Nephron (organoid): ENCODE measurements around the gene VN1R5.
"Not testable (repeated sequence)": the region's sequence is repeated elsewhere in the genome, so short reads cannot be mapped to it uniquely, and the experiment has no call there.

ENCODE experiments used
- H3K27ac Mint-ChIP-seq, 3 experiments: 2 replicates each; pipeline ENCODE4 v1.8.0; 2020; ENCODE audit warnings: mixed read lengths in 3 of 3, mild to moderate bottlenecking in 2 of 3, moderate library complexity in 1 of 3
- H3K27me3 Mint-ChIP-seq: 2 replicates; pipeline ENCODE4 v1.8.0; 2021; ENCODE audit warnings: low read depth, mild to moderate bottlenecking, moderate library complexity, mixed read lengths
- H3K36me3 Mint-ChIP-seq: 2 replicates; pipeline ENCODE4 v1.8.0; 2020; ENCODE audit warnings: low read depth, mixed read lengths
- H3K4me1 Mint-ChIP-seq: 2 replicates; pipeline ENCODE4 v1.8.0; 2020; ENCODE audit warnings: mixed read lengths
- H3K4me3 Mint-ChIP-seq, 3 experiments: 2 replicates each; pipeline ENCODE4 v1.8.0; 2020; ENCODE audit warnings: mild to moderate bottlenecking in 3 of 3, mixed read lengths in 3 of 3, moderate library complexity in 2 of 3
- H3K9me3 Mint-ChIP-seq: 2 replicates; pipeline ENCODE4 v1.8.0; 2020; ENCODE audit warnings: mixed read lengths
- TF ChIP-seq, protein P1 (sequence below), 3 experiments: fragments of 200-600 bp; sonication (generic); IDR thresholded peaks; one replicate each; pipeline ENCODE4 v1.5.0; 2021; ENCODE audit warnings: antibody characterized with exemption in 3 of 3; ENCODE audit not compliant: unreplicated experiment in 3 of 3

Gene VN1R5

DNA sequence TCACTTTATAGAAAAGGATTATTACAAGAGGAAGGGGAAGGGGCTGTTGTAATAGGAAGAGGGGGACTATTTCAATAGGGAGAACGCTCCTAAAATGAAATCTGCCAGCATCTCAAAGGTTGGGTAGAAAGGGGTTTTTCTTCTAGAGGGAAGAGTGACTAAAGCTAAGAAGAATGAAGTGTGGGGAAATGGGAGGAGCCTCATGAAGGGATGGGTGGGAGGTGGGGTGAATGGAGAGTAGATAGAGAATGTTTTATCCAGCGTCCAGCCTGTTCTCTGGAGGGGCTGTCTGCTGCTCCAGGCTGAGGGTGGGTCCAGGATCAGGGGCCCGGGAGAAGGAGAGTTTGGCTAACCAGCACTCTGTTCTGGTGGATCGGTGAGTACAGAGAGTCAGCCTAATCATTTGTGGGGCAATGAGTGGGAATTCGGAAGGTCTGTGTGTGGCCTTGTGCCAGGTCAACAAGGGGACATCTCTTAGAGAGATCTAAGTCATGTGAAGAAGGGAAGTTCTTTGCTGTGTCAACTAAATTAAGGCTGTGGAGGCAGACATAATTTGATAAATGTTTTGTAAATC, 25.2 kb downstream of the VN1R5 start:
- Mint-ChIP-seq H3K4me1 (peaks cover 4% of the 10 kb centered on the region), H3K9me3 (peaks cover 8% of the 10 kb centered on the region), H3K27ac (peak overlapping the region; percentile 8 to 49 (median 20)), H3K27me3 (no peaks in the 10 kb centered on the region), H3K4me3 (no peak overlapping the region), H3K36me3 (peaks cover 9% of the 10 kb centered on the region)
- TF ChIP-seq, protein P1, sequence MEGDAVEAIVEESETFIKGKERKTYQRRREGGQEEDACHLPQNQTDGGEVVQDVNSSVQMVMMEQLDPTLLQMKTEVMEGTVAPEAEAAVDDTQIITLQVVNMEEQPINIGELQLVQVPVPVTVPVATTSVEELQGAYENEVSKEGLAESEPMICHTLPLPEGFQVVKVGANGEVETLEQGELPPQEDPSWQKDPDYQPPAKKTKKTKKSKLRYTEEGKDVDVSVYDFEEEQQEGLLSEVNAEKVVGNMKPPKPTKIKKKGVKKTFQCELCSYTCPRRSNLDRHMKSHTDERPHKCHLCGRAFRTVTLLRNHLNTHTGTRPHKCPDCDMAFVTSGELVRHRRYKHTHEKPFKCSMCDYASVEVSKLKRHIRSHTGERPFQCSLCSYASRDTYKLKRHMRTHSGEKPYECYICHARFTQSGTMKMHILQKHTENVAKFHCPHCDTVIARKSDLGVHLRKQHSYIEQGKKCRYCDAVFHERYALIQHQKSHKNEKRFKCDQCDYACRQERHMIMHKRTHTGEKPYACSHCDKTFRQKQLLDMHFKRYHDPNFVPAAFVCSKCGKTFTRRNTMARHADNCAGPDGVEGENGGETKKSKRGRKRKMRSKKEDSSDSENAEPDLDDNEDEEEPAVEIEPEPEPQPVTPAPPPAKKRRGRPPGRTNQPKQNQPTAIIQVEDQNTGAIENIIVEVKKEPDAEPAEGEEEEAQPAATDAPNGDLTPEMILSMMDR (IDR thresholded peaks at IDR 0.05; ENCODE audit: unreplicated experiment in 3 of 3) = no peak

DNA sequence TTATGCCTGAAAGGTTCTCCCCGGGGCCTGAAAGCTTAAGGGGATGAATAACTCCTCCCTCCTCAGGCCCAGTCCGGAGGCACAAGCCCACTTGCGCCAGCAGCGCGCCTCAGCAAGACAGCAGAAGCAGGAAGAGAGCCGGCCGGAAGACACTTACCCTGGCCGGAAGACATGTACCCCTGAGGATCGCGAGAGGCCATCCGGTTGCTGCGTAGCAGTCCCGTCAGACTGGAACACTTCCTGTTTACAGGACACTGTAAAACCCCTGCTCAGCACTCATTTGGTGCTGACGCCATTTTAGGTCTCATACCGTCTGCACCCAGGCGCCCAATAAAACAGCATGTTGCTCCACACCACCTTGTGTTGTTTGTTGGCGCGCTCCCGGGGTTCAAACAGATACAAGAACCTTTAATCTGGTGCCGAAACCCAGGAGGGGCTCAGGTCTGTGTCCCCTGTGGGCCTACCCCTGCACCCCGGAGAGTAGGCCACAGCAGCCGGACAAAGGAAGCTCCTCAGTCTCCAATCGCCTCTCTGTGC, 30.3 kb downstream of the VN1R5 start:
- H3K27ac Mint-ChIP-seq = no peak overlapping the region
- H3K9me3 Mint-ChIP-seq = peaks cover 32% of the 10 kb centered on the region
- H3K4me3 Mint-ChIP-seq = no peak overlapping the region
- H3K4me1 Mint-ChIP-seq = peaks cover 1% of the 10 kb centered on the region
- peaks cover 44% of the 10 kb centered on the region for H3K36me3 Mint-ChIP-seq
- no peaks in the 10 kb centered on the region for H3K27me3 Mint-ChIP-seq
- TF ChIP-seq, protein P1 (IDR thresholded peaks at IDR 0.05; ENCODE audit: unreplicated experiment in 3 of 3) = no peak

DNA sequence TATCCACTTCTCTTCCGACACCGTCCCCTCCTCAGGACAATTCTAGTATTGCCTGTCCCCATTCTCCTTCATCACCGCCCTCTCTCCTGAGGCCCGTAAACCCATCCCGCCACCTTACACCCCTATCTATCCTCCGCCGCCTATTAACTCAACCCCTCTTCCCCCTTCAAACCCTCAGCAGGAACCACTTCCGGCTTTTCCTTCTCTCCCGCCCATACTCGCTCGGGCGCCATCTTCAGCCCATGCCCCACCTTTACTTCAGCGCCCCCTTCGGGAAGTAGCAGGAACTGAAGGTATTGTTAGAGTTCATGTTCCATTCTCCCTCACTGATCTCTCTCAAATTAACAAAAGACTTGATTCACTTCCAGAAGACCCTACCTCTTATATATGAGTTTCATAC, 31.6 kb downstream of the VN1R5 start:
- Mint-ChIP-seq H3K4me3 (no peak overlapping the region), H3K27ac (no peak overlapping the region), H3K9me3 (peaks cover 35% of the 10 kb centered on the region), H3K4me1 (no peaks in the 10 kb centered on the region), H3K36me3 (peaks cover 44% of the 10 kb centered on the region), H3K27me3 (no peaks in the 10 kb centered on the region)
- TF ChIP-seq, protein P1 (IDR thresholded peaks at IDR 0.05; ENCODE audit: unreplicated experiment in 3 of 3) = no peak

DNA sequence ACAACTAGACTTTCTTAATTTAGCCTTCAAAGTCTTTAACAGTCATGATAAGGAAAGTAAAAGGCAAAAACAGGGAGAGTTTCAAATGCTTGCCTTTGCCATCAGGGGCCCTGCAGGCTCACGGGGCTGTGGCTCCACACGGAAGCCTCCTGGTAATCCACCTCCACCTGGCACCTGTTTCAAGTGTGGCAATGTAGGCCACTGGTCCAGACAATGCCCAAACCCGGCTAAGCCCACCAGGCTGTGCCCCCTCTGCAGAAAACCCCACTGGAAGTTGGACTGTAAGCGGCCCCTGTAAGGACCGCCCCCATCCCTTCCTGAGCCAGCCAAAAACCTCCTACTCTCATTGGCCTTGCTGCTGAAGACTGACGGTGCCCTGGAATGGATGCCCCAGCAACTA, 32.5 kb downstream of the VN1R5 start:
- H3K36me3 Mint-ChIP-seq = peaks cover 44% of the 10 kb centered on the region
- H3K9me3 Mint-ChIP-seq = peaks cover 35% of the 10 kb centered on the region
- H3K4me1 Mint-ChIP-seq = no peaks in the 10 kb centered on the region
- no peaks in the 10 kb centered on the region for H3K27me3 Mint-ChIP-seq
- TF ChIP-seq, protein P1 (IDR thresholded peaks at IDR 0.05; ENCODE audit: unreplicated experiment in 3 of 3) = no peak
- H3K27ac Mint-ChIP-seq = no peak overlapping the region
- no peak overlapping the region for H3K4me3 Mint-ChIP-seq

DNA sequence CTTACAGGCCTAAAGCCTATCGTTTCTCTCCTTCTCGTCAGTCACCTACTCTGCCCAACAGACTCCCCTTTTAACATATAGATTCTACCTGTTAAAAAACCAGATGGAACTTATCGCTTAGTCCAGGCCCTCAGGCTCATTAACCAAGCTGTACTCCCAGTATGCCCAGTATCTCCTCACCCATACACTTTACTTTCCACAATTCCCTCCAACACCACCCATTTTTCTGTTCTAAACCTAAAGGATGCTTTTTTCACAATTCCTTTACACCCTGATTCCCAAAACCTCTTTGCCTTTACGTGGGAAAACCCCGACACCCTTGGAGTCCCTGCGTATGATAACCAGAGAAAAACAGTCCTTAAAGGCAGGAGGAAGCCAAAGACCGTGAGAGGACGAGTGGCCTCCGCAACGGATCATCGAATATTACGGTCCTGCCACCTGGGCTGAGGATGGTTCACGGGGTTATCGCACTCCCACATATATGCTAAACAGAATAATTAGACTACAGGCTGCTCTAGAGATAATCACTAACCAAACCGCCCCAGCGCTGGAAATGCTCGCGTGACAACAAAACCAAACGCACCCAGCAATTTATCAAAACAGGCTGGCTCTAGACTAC, 33.5 kb downstream of the VN1R5 start:
- H3K4me1 Mint-ChIP-seq, H3K4me3 Mint-ChIP-seq: not testable (repeated sequence)

DNA sequence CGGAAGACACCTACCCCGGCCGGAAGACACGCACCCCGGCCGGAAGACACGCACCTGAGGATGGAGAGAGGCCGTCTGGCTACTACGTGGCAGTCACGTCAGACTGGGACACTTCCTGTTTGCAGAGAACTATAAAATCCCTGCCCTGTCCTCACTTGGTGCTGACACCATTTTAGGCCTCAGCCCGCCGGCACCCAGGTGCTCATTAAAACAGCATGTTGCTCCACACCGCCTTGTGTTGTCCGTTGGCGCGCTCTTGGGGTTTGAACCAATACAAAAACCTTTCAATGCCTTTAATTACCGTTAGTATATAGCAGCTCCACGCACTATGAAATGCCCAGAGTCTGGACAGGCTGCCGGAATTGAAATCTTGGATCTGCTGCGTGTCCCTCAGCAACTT, 34.7 kb downstream of the VN1R5 start:
- Mint-ChIP-seq H3K27ac (no peak overlapping the region), H3K4me3 (no peak overlapping the region), H3K4me1 (no peaks in the 10 kb centered on the region), H3K36me3 (peaks cover 40% of the 10 kb centered on the region), H3K27me3 (no peaks in the 10 kb centered on the region), H3K9me3 (peaks cover 35% of the 10 kb centered on the region)
- TF ChIP-seq, protein P1 (IDR thresholded peaks at IDR 0.05; ENCODE audit: unreplicated experiment in 3 of 3) = no peak

More for the DNA sequence above, 33.5 kb downstream of the VN1R5 start:
- H3K27me3 Mint-ChIP-seq, H3K27ac Mint-ChIP-seq: not testable (repeated sequence)
- peaks cover 35% of the 10 kb centered on the region for H3K9me3 Mint-ChIP-seq
- H3K36me3 Mint-ChIP-seq = peaks cover 40% of the 10 kb centered on the region
